ENCODE results near the gene RNF10.
"Not testable (repeated sequence)": the region's sequence is repeated elsewhere in the genome, so short reads cannot be mapped to it uniquely, and the experiment has no call there.

The RNF10 gene

DNA sequence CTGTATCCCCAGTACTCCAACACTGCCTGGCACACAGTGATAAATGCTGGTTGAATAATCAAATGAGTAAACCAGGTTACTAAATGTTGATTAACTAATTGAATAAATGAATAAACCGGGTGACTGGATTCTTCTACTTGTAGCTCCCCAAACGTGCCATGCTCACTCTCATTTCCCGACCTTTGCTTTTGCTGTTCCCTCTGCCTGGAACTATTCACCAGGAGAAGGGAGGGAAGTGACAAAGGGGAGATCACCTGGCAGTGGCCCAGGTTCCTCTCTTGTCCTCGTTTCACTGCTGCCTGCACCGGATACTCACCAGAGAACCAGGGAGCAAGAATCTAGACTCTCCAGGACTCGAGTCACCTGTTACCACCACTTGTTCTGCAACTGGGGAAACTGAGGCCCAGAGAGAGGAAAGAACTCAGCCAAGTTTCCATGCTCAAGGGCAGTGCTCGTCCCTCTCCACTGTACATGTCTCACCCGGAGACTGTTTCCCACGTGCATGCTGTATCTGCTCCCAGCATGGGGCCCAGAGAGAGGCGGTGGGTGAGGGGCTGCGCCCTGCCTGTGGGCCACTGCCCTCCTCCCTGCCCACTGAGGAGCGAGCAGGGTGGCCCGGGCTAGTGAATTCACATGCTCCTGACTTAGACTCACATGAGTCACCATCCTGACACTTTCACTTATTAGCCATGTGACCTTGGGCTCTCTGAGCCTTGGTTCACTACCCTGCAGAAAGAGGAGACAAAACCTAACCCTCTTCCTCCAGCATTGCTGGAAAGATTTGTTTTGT is 64.7 kb downstream of the RNF10 start:
- DNase-seq (ENCODE audit: low read depth), result no peak
- no peak overlapping the region for H3K4me3 ChIP-seq (ENCODE audit: low read depth, low read length)

DNA sequence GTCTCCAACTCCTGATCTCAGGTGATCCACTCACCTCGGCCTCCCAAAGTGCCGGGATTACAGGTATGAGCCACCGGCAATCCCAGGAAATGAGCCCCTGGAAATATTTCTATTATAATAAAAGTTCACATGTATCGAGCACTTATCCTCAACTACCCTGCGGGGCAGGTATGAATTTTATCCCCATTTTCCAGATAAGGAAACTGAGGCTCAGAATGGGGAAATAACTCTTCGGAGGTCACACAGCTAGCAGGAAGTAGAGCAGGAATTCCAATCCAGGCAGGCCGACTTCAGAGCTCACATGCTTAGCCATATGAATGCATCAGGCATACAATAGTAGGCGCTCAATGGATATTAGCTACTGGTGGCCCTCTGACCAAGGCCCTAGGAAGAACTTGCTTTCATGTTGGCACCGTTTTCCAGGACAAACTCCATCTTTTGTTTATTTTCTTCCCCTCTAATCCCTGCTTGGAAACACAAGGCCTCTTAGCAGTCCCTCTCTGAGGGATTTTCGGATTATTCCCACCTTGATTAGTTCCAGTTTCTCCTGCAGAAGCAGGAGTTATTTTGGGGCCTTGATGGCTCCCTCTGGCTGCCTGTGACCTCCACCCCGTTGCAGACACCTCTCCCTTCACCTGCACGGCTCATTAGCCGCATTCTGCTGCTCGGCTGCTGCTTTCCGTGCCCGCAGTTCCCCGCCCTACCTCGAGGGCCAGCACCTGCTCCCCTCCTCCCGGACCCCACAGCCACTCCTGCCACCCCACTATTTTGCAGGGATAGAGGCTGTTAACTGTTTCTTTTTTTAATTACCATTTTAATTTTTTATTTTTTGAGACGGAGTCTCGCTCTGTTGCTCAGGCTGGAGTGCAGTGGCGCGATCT is 65.8 kb downstream of the RNF10 start:
- no peak overlapping the region for H3K4me3 ChIP-seq (ENCODE audit: low read depth, low read length)
- DNase-seq (ENCODE audit: low read depth), result no peak

DNA sequence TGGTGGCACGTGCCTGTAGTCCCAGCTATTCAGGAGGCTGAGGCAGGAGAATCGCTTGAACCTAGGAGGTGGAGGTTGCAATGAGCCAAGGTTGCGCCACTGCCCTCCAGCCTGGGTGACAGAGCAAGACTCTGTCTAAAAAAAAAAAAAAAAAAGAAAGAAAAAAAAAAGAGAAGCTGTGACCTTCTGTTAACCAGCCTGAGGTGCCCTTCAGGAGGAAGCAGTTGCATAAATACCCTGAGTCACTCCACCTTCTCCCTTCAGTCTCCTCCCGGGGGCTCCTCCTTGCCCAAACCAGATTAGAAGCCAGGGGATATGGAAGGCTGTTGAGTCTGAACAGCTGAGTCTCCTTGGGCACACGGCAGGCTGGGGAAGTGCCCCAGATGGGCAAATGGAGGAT is 68.3 kb downstream of the RNF10 start:
- DNase-seq (ENCODE audit: low read depth); H3K4me3 ChIP-seq (ENCODE audit: low read depth, low read length): not testable (repeated sequence)

DNA sequence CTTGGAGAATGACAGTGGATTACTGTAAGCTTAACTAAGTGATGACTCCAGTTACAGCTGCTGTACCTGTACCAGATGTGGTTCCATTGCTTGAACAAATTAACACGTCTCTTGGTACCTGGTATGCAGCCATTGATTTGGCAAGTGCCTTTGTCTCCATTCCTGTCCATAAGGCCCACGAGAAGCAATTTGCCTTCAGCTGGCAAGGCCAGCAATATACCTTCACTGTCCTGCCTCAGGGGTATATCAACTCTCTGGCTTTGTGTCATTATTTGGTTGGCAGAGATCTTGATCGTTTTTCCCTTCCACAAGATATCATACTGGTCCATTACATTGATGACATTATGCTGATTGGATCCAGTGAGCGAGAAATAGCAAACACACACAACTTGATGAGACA is 76.4 kb downstream of the RNF10 start:
- no peak for DNase-seq (ENCODE audit: low read depth)
- H3K4me3 ChIP-seq (ENCODE audit: low read depth, low read length), result no peak overlapping the region

DNA sequence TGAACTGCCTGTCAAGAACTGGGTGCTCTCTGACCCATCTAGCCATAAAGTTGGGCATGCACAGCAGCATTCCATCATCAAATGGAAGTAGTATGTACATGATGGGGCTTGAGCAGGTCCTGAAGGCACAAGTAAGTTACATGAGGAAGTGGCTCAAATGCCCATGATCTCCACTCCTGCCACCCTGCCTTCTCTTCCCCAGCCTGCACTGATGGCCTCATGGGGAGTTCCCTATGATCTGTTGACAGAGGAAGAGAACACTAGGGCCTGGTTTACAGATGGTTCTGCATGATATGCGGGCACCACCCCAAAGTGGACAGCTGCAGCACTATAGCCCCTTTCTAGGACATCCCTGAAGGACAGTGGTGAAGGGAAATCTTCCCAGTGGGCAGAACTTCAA is 77.4 kb downstream of the RNF10 start:
- H3K4me3 ChIP-seq (ENCODE audit: low read depth, low read length); DNase-seq (ENCODE audit: low read depth): not testable (repeated sequence)

DNA sequence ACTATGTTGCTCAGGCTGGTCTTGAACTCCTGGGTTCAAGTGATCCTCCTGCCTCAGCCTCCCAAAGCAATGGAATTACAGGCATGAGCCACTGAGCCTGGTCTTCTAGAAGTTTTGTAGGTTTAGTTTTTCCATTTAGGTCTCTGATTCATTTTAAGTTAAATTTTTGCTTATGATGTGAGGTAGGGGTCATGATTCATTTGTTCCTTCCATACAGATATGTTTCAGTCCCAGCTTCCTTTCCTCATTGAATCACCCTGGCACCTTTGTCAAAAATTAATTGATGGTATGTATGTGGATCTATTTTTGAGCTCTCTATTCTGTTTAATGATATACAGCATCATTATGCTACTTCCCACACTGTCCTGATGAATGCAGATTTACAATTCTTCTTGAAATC is 80.7 kb downstream of the RNF10 start:
- H3K4me3 ChIP-seq (ENCODE audit: low read depth, low read length), result no peak overlapping the region
- no peak for DNase-seq (ENCODE audit: low read depth)

DNA sequence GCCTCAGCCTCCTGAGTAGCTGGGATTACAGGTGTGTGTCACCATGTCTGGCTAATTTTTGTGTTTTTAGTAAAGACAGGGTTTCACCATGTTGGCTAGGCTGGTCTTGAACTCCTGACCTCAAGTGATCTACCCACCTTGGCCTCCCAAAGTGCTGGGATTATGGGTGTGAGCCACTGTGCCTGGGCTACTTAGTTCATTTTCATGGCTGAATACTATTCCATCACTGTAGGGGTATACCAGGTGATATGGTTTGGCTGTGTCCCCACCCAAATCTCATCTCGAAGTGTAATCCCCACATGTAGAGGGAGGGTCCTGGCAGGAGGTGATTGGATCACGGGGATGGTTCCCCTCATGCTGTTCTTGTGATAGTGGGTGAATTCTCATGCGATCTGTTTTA is 83.0 kb downstream of the RNF10 start:
- not testable (repeated sequence) for DNase-seq (ENCODE audit: low read depth); H3K4me3 ChIP-seq (ENCODE audit: low read depth, low read length)

DNA sequence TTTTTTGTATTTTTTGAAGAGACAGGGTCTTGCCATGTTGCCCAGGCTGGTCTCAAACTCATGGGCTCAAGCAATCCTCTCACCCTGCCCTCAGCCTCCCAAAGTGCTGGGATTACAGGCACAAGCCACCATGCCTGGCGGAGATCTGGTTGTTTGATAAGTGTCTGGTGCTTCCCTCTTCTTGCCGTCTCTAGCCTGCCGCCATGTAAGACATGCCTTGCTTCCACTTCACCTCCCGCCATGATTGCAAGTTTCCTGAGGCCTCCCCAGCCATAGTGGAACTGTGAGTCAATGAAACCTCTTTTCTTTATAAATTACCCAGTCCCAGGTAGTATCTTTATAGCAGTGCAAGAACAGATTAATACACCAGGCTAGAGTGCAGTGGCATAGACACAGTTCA is 83.6 kb downstream of the RNF10 start:
- not testable (repeated sequence) for DNase-seq (ENCODE audit: low read depth); H3K4me3 ChIP-seq (ENCODE audit: low read depth, low read length)

DNA sequence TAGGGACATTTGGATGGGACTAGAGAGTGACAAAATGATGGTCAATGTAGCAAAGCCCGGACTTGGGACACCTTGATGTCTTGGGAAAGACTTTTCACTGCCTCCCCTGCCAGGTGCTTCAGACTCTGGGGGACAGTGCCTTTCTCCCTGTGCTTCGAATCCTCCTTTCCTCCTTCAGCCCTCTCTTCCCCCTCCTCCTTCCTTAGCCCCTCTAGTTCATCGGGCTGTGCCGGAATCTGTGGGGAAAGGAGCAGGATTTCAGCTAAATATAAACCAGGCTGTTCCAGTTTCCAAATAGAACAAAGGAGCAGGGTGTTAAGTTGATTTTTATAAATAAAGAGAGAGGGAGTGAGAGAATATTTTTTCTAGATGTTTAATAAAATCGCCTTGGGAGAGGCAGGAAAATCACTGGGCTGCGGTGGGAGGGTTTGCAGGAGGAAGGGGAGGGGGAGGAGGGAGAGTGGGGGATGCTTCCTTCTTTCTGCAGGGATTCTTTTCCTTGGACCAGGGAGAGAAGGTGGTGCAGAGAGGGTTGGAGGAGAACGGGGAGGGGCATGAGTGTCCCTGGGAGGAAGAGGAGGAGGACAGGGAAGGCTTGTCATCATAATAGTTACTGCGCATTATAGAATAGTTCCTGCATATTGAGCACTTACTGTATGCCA is 84.9 kb downstream of the RNF10 start:
- no peak for DNase-seq (ENCODE audit: low read depth)
- H3K4me3 ChIP-seq (ENCODE audit: low read depth, low read length), result no peak overlapping the region

DNA sequence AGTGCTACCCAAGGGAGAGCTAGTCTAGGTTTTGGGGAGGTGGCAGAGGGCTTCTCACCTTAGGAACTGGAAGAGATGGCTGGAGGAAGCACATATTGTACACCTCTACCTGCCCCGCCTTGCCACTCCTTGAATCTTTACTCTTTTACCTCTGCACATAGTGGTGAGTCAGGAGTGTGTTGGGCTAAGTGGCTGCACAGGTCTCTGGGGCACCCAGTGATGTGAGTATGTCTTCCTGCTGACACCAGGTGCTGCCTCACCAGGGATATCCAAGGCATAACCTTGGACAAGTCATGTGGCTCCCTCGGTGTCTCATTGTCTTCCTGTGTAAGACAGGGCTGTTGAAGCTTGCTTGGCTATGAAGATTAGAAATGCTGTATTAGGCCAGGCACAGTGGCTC is 86.5 kb downstream of the RNF10 start:
- no peak overlapping the region for H3K4me3 ChIP-seq (ENCODE audit: low read depth, low read length)
- no peak for DNase-seq (ENCODE audit: low read depth)

DNA sequence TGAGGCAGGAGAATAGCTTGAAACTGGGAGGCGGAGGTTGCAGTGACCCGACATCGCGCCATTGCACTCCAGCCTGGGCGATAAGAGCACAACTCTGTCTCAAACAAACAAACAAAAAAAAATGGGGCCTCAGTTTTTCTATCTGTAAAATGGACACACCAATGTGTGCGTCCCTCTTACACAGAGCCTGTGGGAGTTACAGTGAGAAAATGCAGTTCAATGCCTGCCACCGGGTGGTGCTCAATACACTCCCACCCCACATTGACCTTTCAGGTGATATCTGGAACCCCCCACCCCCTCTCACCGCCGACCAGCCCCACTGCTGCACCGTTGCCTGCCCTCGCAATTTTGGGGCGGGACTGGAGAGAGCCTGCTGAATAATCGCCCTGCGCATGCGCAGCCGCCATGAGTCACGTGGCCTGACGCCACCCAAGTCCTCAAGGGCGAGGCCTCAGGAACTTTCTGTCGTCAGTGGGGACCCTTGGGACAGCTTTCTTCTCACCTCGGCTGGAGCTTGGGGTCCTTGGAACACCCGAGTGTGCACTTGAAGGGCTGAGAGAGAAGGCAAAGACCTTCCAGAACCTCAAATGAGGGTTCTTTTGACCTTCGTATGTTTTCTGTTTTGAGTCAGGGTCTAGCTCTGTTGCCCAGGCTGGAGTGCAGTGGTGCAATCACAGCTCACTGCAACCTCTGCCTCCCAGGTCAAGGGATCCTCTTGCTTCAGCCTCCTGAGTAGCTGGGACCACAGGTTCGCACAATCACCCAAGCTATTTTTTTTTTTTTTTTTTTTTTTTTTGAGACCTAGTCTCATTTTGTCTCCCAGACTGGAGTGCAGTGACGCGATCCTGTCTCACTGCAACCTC is 91.6 kb downstream of the RNF10 start:
- DNase-seq (ENCODE audit: low read depth), result no peak

More for the DNA sequence above, 91.6 kb downstream of the RNF10 start:
- no peak overlapping the region for H3K4me3 ChIP-seq (ENCODE audit: low read depth, low read length)
